Panc1 (cell line): ENCODE results near the gene AANAT. TPM values are rescaled to one million over a fixed set of nuclear protein-coding genes. Genes with fewer than 3 reads are reported as not detected.
A peak's percentile ranks its signal among the peaks of the same experiment; 100 is the strongest.

Experiments used
- ATAC-seq: fragments of 200-7000 bp; cut with Tn5 transposase; 2 replicates; pipeline ENCODE4 v1.9.1; 2020; ENCODE audit warnings: mild to moderate bottlenecking, moderate library complexity
- BruUV-seq: library from RNA; stranded (reverse); fragments of 400-500 nt; replicated peaks from 2 replicates; lab custom pipeline; 2021; lab: Mats Ljungman, UMichigan
- CTCF ChIA-PET: fragments of 300-600 bp; sonication (Branson Sonifier 250); formaldehyde crosslinking; loops from one replicate; lab custom pipeline; 2022; ENCODE audit warnings: antibody characterized with exemption; lab: Charles Lee
- POLR2A ChIA-PET: fragments of 300-600 bp; sonication (Branson Sonifier 250); formaldehyde crosslinking; loops from one replicate; lab custom pipeline; 2022; ENCODE audit warnings: antibody characterized with exemption; lab: Charles Lee
- DNase-seq: peaks from one replicate; pipeline ENCODE4 v3.0.0-alpha.2; 2010; ENCODE audit warnings: low read depth, low spot score
- H3K27ac ChIP-seq: 2 replicates; pipeline ENCODE4 v1.5.1; 2011; ENCODE audit warnings: mild to moderate bottlenecking, low read length, inconsistent platforms
- H3K27me3 ChIP-seq: fragments of 200-500 bp; sonication (Bioruptor generic); 2 replicates; pipeline ENCODE4 v1.6.0; 2014; ENCODE audit warnings: low read length, inconsistent platforms; ENCODE audit not compliant: control insufficient read depth, insufficient read depth
- H3K36me3 ChIP-seq: fragments of 200-500 bp; sonication (Bioruptor generic); 2 replicates; pipeline ENCODE4 v1.5.1; 2014; ENCODE audit warnings: inconsistent platforms, mild to moderate bottlenecking, low read length, moderate library complexity; ENCODE audit not compliant: control insufficient read depth, insufficient read depth
- H3K4me1 ChIP-seq: 2 replicates; pipeline ENCODE4 v1.5.1; 2011; ENCODE audit warnings: inconsistent platforms, mild to moderate bottlenecking, low read length, moderate library complexity; ENCODE audit not compliant: control insufficient read depth, insufficient read depth
- H3K4me3 ChIP-seq, 2 experiments: 2 replicates each; pipeline ENCODE4 v1.5.1; 2011 to 2012; ENCODE audit warnings: low read depth in 2 of 2, low read length in 2 of 2, mild to moderate bottlenecking in 2 of 2, inconsistent platforms in 1 of 2, moderate library complexity in 1 of 2
- H3K9me3 ChIP-seq: fragments of 200-500 bp; sonication (Bioruptor generic); 2 replicates; pipeline ENCODE4 v1.5.1; 2014; ENCODE audit warnings: low read depth, mild to moderate bottlenecking, inconsistent platforms, low read length, moderate library complexity; ENCODE audit not compliant: control insufficient read depth, insufficient read depth
- POLR2AphosphoS5 ChIP-seq: IDR thresholded peaks from 2 replicates; pipeline ENCODE4 v1.6.1; 2012; ENCODE audit warnings: mild to moderate bottlenecking, low read depth, low read length, moderate library complexity
- SIN3A ChIP-seq: IDR thresholded peaks from 2 replicates; pipeline ENCODE4 v1.6.1; 2012; ENCODE audit warnings: low read depth, mild to moderate bottlenecking, low read length, moderate library complexity, borderline replicate concordance; ENCODE audit not compliant: insufficient read depth
- TCF7L2 ChIP-seq: IDR thresholded peaks from 2 replicates; pipeline ENCODE4 v1.6.1; 2011; ENCODE audit warnings: mild to moderate bottlenecking, low read depth, low read length, inconsistent platforms
- in situ Hi-C: cut with HindIII; loops from 2 replicates; pipeline ENCODE4 v1.10.0; 2016; ENCODE audit warnings: low sequenced_read_pairs, low pct_unique_long_range_greater_than_20kb
- intact Hi-C: fragments of 100-400 bp; cut with micrococcal nuclease; formaldehyde crosslinking; loops from one replicate; pipeline ENCODE4 v1.10.0; 2022; ENCODE audit not compliant: unreplicated experiment
- total RNA-seq: library from RNA; stranded (reverse); gene quantifications from one replicate; pipeline ENCODE4 v1.2.1, GENCODE V29; 2021; ENCODE audit not compliant: unreplicated experiment
- TF ChIP-seq, protein P1 (sequence below), 2 experiments: IDR thresholded peaks; 2 replicates each; pipeline ENCODE4 v1.6.1; 2011 to 2012; ENCODE audit warnings: low read depth in 2 of 2, control low read depth in 1 of 2, low read length in 1 of 2, mild to moderate bottlenecking in 1 of 2, moderate library complexity in 1 of 2; ENCODE audit not compliant: insufficient read depth in 1 of 2
- TF ChIP-seq, protein P2 (sequence below): fragments of 450-650 bp; IDR thresholded peaks from 2 replicates; pipeline ENCODE4 v1.5.1; 2017; ENCODE audit warnings: mild to moderate bottlenecking

Gene AANAT
- total RNA-seq, 1 experiment from 2014 or later = not detected

DNA sequence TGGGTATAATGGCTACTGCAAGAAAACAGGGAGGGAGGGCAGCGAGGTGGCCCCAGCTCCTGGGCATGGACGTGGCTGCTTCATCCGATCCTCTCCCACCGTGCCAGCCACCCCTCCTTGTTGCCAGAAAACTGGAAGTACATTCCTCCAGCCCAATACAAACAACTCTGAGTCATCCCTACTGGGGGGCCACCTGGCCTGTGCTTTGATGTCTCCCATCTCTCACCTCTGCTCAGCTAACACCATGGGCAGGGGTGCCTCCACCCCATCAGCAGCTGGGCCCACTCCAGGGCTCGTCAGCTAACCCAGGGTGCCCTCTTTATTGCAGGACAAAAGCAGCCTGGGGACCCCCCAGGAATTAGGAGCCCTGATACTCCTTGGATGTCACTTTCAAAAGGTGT is 31.9 kb downstream of the AANAT start:
- ChIA-PET CTCF (interaction anchor here (0.5 to 1.0 kb wide), 4 partner anchors 32 to 317 kb away, joined by 3 to 4 read pairs (median 4); partner anchors contain the start of gene AANAT), POLR2A (interaction anchor here (0.7 to 1.6 kb wide), 2 partner anchors 13 to 41 kb away, joined by 3 read pairs; no protein-coding TSS in a partner anchor)
- in situ Hi-C loops (no loop called here), intact Hi-C loops (no loop called here)
- Histone ChIP-seq H3K4me3 (peak overlapping the region; percentile 89), H3K36me3 (peaks cover 7% of the 10 kb centered on the region; the same call in 1 of the 2 replicates), H3K27ac (peak overlapping the region; percentile 89), H3K4me1 (peaks cover 53% of the 10 kb centered on the region), H3K9me3 (no peaks in the 10 kb centered on the region), H3K27me3 (no peaks in the 10 kb centered on the region)
- DNase-seq = no peak
- no TSS peak for BruUV-seq
- peak; percentile 89 for TF ChIP-seq TCF7L2
- TF ChIP-seq, protein P1, sequence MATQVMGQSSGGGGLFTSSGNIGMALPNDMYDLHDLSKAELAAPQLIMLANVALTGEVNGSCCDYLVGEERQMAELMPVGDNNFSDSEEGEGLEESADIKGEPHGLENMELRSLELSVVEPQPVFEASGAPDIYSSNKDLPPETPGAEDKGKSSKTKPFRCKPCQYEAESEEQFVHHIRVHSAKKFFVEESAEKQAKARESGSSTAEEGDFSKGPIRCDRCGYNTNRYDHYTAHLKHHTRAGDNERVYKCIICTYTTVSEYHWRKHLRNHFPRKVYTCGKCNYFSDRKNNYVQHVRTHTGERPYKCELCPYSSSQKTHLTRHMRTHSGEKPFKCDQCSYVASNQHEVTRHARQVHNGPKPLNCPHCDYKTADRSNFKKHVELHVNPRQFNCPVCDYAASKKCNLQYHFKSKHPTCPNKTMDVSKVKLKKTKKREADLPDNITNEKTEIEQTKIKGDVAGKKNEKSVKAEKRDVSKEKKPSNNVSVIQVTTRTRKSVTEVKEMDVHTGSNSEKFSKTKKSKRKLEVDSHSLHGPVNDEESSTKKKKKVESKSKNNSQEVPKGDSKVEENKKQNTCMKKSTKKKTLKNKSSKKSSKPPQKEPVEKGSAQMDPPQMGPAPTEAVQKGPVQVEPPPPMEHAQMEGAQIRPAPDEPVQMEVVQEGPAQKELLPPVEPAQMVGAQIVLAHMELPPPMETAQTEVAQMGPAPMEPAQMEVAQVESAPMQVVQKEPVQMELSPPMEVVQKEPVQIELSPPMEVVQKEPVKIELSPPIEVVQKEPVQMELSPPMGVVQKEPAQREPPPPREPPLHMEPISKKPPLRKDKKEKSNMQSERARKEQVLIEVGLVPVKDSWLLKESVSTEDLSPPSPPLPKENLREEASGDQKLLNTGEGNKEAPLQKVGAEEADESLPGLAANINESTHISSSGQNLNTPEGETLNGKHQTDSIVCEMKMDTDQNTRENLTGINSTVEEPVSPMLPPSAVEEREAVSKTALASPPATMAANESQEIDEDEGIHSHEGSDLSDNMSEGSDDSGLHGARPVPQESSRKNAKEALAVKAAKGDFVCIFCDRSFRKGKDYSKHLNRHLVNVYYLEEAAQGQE (IDR thresholded peaks at IDR 0.05; ENCODE audit: insufficient read depth in 1 of 2, low read depth in 2 of 2, low read length in 1 of 2) = no peak
- TF ChIP-seq SIN3A = no peak
- no peak for ATAC-seq

DNA sequence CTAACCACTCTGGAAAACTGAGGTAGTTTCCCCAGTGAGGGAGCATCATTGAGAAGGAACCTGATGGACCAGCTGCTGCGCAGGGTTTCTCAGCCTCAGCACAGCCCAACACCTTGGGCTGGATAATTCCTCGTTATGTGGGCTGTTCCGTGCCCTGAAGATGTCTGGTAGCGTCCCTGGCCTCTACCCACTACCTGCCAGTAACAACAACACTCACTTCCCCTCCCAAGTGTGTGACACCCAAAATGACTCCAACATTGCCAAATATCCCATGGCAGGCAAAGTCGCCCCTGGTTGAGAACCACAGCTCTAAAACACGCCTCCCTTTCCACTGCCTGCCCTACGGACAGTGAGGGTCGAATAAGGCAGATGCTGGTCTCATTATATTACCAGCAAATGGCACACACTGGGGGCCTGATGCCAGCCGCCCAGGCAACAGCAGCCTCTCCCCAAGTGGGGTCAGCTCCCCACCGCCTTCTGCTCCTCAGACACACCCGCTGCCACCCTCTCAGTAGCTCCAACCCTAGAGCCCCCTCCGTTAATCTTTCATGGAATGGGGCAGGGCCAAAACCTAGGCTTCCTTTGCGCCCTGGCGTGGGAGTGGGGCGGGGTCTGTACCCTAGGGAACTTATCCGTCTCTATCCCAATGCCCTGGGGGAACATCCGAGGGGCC is 32.8 kb downstream of the AANAT start:
- TF ChIP-seq POLR2AphosphoS5 = no peak
- TF ChIP-seq TCF7L2 = no peak
- TF ChIP-seq, protein P2, sequence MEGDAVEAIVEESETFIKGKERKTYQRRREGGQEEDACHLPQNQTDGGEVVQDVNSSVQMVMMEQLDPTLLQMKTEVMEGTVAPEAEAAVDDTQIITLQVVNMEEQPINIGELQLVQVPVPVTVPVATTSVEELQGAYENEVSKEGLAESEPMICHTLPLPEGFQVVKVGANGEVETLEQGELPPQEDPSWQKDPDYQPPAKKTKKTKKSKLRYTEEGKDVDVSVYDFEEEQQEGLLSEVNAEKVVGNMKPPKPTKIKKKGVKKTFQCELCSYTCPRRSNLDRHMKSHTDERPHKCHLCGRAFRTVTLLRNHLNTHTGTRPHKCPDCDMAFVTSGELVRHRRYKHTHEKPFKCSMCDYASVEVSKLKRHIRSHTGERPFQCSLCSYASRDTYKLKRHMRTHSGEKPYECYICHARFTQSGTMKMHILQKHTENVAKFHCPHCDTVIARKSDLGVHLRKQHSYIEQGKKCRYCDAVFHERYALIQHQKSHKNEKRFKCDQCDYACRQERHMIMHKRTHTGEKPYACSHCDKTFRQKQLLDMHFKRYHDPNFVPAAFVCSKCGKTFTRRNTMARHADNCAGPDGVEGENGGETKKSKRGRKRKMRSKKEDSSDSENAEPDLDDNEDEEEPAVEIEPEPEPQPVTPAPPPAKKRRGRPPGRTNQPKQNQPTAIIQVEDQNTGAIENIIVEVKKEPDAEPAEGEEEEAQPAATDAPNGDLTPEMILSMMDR = no peak
- TF ChIP-seq SIN3A = no peak
- TF ChIP-seq, protein P1 (IDR thresholded peaks at IDR 0.05; ENCODE audit: insufficient read depth in 1 of 2, low read depth in 2 of 2, low read length in 1 of 2) = no peak
- ChIA-PET CTCF (interaction anchor here (0.5 to 0.7 kb wide), 2 partner anchors 11 to 318 kb away, joined by 3 to 4 read pairs; no protein-coding TSS in a partner anchor), POLR2A (interaction anchor here (1.6 kb wide), 1 partner anchor 41 kb away, joined by 3 read pairs; no protein-coding TSS in a partner anchor)
- intact Hi-C loops (no loop called here), in situ Hi-C loops (no loop called here)
- BruUV-seq = no TSS peak
- ATAC-seq (no peak), DNase-seq (no peak)
- Histone ChIP-seq H3K4me1 (peaks cover 53% of the 10 kb centered on the region), H3K27ac (peak overlapping the region; percentile 89), H3K9me3 (no peaks in the 10 kb centered on the region), H3K4me3 (peak overlapping the region; percentile 89), H3K27me3 (no peaks in the 10 kb centered on the region), H3K36me3 (peaks cover 7% of the 10 kb centered on the region; the same call in 1 of the 2 replicates)
